Dermis blood vessel endothelial cell (primary cell): ENCODE measurements around the gene PCP2. TPM values are rescaled to one million over a fixed set of nuclear protein-coding genes. Genes with fewer than 3 reads are reported as not detected.

ENCODE experiments used
- DNase-seq: peaks from one replicate; pipeline ENCODE4 v3.0.0; 2010
- total RNA-seq: library from RNA; depleted of rRNA; stranded (reverse); fragments of >200 nt; gene quantifications from 2 replicates; pipeline ENCODE4 v1.2.3, GENCODE V29; 2014

Gene PCP2
- not detected in 2 replicates for total RNA-seq

- no peak for DNase-seq
Observed at GRCh38 chr19:7633698-7634097, at the start of gene PCP2. PCP2 (minus strand) TSS chr19:7633719; CDS start chr19:7633457, 262 bp downstream.

GRCh38 chr19:7682175-7682855 lies 48.8 kb upstream of the PCP2 start:
- no peak for DNase-seq

- peak; percentile 82 for DNase-seq
Observed at GRCh38 chr19:7681340-7682174, 48.0 kb upstream of the PCP2 start.

GRCh38 chr19:7680606-7681339 lies 47.3 kb upstream of the PCP2 start, which contains the start of gene TRAPPC5:
TRAPPC5 (plus strand) TSS chr19:7680833; CDS start chr19:7682254, 1,421 bp downstream.
- peak; percentile 89 for DNase-seq

- DNase-seq: no peak
Observed at GRCh38 chr19:7679771-7680605, 46.5 kb upstream of the PCP2 start.

- DNase-seq: peak; percentile 38
Observed at GRCh38 chr19:7678971-7679751, 45.6 kb upstream of the PCP2 start.

- no peak for DNase-seq
Observed at GRCh38 chr19:7677669-7678311, 44.3 kb upstream of the PCP2 start.

GRCh38 chr19:7676854-7677253 lies 43.3 kb upstream of the PCP2 start, which contains the start of gene MCEMP1:
MCEMP1 (plus strand) TSS chr19:7677090; CDS start chr19:7677121, 31 bp downstream.
- DNase-seq: no peak

GRCh38 chr19:7676376-7676775 lies 42.9 kb upstream of the PCP2 start:
- DNase-seq: no peak

- peak; percentile 59 for DNase-seq
Observed at GRCh38 chr19:7674010-7675005, 40.8 kb upstream of the PCP2 start.

GRCh38 chr19:7672522-7672921 lies 39.0 kb upstream of the PCP2 start:
- DNase-seq: no peak

- no peak for DNase-seq
Observed at GRCh38 chr19:7670790-7671189, 37.3 kb upstream of the PCP2 start.

GRCh38 chr19:7670150-7670783 lies 36.7 kb upstream of the PCP2 start:
- no peak for DNase-seq

- no peak for DNase-seq
Observed at GRCh38 chr19:7669641-7670040, 36.1 kb upstream of the PCP2 start.

GRCh38 chr19:7668842-7669241 lies 35.3 kb upstream of the PCP2 start, which contains the start of gene RETN:
RETN (plus strand) TSS chr19:7669049; CDS start chr19:7669327, 278 bp downstream.
- DNase-seq: no peak

GRCh38 chr19:7665076-7665475 lies 31.6 kb upstream of the PCP2 start:
- no peak for DNase-seq

- no peak for DNase-seq
Observed at GRCh38 chr19:7663706-7664105, 30.2 kb upstream of the PCP2 start.

GRCh38 chr19:7662657-7663056 lies 29.1 kb upstream of the PCP2 start:
- DNase-seq: no peak
